D721Med (cell line): ENCODE measurements around the gene TBC1D16.

Source experiments
- DNase-seq: peaks from one replicate; pipeline ENCODE4 v3.0.0; 2011; ENCODE audit warnings: low spot score; ENCODE audit not compliant: insufficient read length
- FAIRE-seq: peaks from 2 replicates; lab custom pipeline; 2011; peaks lifted over from hg19 to GRCh38; lab: Jason Lieb, UNC
- TF ChIP-seq, protein P1 (sequence below): IDR thresholded peaks from 2 replicates; pipeline ENCODE4 v1.5.1; 2012; ENCODE audit warnings: mild to moderate bottlenecking, control low read depth; ENCODE audit not compliant: insufficient read depth; ENCODE audit errors: missing control alignments

Gene TBC1D16

GRCh38 chr17:79951361-79952264 lies 84.1 kb downstream of the TBC1D16 start:
- TF ChIP-seq, protein P1, sequence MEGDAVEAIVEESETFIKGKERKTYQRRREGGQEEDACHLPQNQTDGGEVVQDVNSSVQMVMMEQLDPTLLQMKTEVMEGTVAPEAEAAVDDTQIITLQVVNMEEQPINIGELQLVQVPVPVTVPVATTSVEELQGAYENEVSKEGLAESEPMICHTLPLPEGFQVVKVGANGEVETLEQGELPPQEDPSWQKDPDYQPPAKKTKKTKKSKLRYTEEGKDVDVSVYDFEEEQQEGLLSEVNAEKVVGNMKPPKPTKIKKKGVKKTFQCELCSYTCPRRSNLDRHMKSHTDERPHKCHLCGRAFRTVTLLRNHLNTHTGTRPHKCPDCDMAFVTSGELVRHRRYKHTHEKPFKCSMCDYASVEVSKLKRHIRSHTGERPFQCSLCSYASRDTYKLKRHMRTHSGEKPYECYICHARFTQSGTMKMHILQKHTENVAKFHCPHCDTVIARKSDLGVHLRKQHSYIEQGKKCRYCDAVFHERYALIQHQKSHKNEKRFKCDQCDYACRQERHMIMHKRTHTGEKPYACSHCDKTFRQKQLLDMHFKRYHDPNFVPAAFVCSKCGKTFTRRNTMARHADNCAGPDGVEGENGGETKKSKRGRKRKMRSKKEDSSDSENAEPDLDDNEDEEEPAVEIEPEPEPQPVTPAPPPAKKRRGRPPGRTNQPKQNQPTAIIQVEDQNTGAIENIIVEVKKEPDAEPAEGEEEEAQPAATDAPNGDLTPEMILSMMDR: no peak
- no peak for FAIRE-seq
- no peak for DNase-seq

- DNase-seq (no peak), FAIRE-seq (no peak)
- TF ChIP-seq, protein P1: no peak
These were observed 84.9 kb downstream of the TBC1D16 start for GRCh38 chr17:79950751-79951150.

GRCh38 chr17:79950306-79950705 lies 85.4 kb downstream of the TBC1D16 start:
- FAIRE-seq (no peak), DNase-seq (no peak)
- TF ChIP-seq, protein P1: no peak

GRCh38 chr17:79949656-79950209 lies 85.9 kb downstream of the TBC1D16 start:
- FAIRE-seq (no peak), DNase-seq (no peak)

DNA sequence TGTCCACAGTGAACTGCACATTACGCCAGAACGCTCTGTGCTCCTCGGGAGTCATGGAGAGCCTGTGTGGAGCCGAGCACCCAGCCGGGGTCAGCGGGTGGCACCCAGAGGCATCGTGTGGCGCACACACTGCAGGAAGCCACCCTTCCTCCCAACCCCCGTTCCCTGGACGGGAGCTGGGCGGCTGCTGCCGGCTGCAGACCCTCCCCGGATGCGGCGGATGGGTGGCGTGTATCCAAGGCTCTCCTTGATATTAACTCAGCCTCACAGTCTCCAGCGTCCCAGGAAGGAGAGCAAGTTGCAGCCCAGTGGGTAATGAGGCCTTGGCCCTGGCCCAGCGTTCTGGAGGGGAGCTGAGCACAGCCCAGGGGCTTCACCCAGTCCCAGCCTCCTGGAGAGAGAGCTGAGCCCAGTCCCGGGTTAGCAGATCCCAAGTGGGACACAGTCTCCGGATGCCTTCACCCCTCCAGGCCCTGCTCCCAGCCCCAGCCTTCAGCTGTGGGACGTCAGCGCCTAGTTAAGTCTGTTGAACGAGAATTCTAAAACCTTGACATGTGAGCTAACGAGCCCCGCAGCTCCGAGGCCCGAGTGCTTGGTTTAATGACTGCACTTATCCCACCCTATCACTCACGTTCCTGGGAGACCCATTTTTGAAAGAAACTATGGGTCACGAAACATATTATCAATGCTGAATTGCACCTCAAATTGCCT lies 86.6 kb downstream of the TBC1D16 start:
- TF ChIP-seq, protein P1: no peak
- DNase-seq: no peak
- no peak for FAIRE-seq

More at GRCh38 chr17:79949656-79950209, 85.9 kb downstream of the TBC1D16 start:
- TF ChIP-seq, protein P1: no peak

- TF ChIP-seq, protein P1: no peak
- DNase-seq (peak; percentile 7), FAIRE-seq (no peak)
These were observed 87.2 kb downstream of the TBC1D16 start for GRCh38 chr17:79948406-79948944.
